Endodermal cell (in vitro differentiated cells): ENCODE results near the gene CXADR. TPM values are rescaled to one million over a fixed set of nuclear protein-coding genes. Genes with fewer than 3 reads are reported as not detected.

Experiments
- DNase-seq: peaks from one replicate; pipeline ENCODE4 v3.0.0-alpha.2; 2017
- H3K27ac ChIP-seq: 2 replicates; pipeline ENCODE4 v1.5.1; 2013; ENCODE audit warnings: mild to moderate bottlenecking, low read depth, low read length, moderate library complexity
- H3K27me3 ChIP-seq: 2 replicates; pipeline ENCODE4 v1.6.1; 2013; ENCODE audit warnings: mild to moderate bottlenecking, low read length, moderate library complexity; ENCODE audit not compliant: insufficient read depth, control insufficient read depth, poor library complexity, severe bottlenecking
- H3K36me3 ChIP-seq: 2 replicates; pipeline ENCODE4 v1.7.0; 2013; ENCODE audit warnings: mild to moderate bottlenecking, low read length, moderate library complexity; ENCODE audit not compliant: control insufficient read depth, insufficient read depth
- H3K4me1 ChIP-seq: one replicate; pipeline ENCODE4 v1.7.0; 2013; ENCODE audit warnings: low read length; ENCODE audit not compliant: control insufficient read depth, insufficient read depth
- H3K4me3 ChIP-seq: 2 replicates; pipeline ENCODE4 v1.5.1; 2013; ENCODE audit warnings: mild to moderate bottlenecking, low read length, moderate library complexity
- H3K9ac ChIP-seq: 2 replicates; pipeline ENCODE4 v1.6.1; 2013; ENCODE audit warnings: mild to moderate bottlenecking, low read length, moderate library complexity; ENCODE audit not compliant: poor library complexity, severe bottlenecking; ENCODE audit errors: extremely low read depth
- H3K9me3 ChIP-seq: 2 replicates; pipeline ENCODE4 v1.6.1; 2013; ENCODE audit warnings: mild to moderate bottlenecking, low read length, moderate library complexity; ENCODE audit not compliant: control insufficient read depth
- H3K27ac Mint-ChIP-seq: 2 replicates; pipeline ENCODE4 v1.8.0; 2020; ENCODE audit warnings: mixed read lengths
- H3K27me3 Mint-ChIP-seq: 2 replicates; pipeline ENCODE4 v1.8.0; 2021; ENCODE audit warnings: mild to moderate bottlenecking, mixed read lengths; ENCODE audit not compliant: insufficient read depth
- H3K36me3 Mint-ChIP-seq: 2 replicates; pipeline ENCODE4 v1.8.0; 2020; ENCODE audit warnings: low read depth, mixed read lengths
- H3K4me1 Mint-ChIP-seq: 2 replicates; pipeline ENCODE4 v1.8.0; 2020; ENCODE audit warnings: mixed read lengths
- H3K4me3 Mint-ChIP-seq: 2 replicates; pipeline ENCODE4 v1.8.0; 2020; ENCODE audit warnings: mild to moderate bottlenecking, moderate library complexity, mixed read lengths
- H3K9me3 Mint-ChIP-seq: 2 replicates; pipeline ENCODE4 v1.8.0; 2020; ENCODE audit warnings: mild to moderate bottlenecking, mixed read lengths
- WGBS, 2 experiments: methylation state at CpG; one replicate each; pipeline versions ENCODE4 v1.1.5 to v1.1.7; 2013; ENCODE audit warnings: missing lambda C conversion rate in 2 of 2, mixed read lengths in 1 of 2; ENCODE audit not compliant: insufficient coverage in 1 of 2, insufficient read length in 1 of 2; 5-methylcytosine and 5-hydroxymethylcytosine counted together
- total RNA-seq, 2 donors: library from RNA; stranded (reverse); fragmentation: NEBNext Ultra II Directional in 1 of 2; extraction: Animal tissue kit (Norgen Biotek cat#: 25700) in 1 of 2; gene quantifications; 2 replicates in 1 of 2; 3 replicates in 1 of 2; pipeline ENCODE4 v1.2.1, GENCODE V29; 2021
- TF ChIP-seq, protein P1 (sequence below): fragments of 200-600 bp; sonication (generic); conservative IDR thresholded peaks from 2 replicates; pipeline ENCODE4 v1.5.0; 2021; ENCODE audit warnings: antibody characterized with exemption, mild to moderate bottlenecking

Gene CXADR
- total RNA-seq, 2 donors from 2014 or later, result 60.5 to 84.3 TPM

DNA sequence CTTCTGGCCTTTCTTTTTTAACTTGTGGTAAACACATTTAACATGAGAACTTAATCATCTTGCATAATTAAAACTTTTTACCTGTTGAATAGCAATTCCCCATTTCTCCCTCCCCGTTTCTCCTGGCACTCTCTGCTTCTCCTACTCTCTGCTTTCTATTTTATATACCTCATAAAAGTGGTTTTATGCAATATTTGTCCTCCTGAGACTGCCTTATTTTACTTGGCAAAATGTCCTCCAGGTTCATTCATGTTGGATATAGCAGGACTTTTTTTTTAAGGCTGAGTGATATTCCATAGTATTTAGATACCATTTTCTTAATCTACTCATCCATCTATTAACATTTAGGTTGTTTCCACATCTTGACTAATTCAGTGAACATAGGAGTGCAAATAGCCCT lies 64.9 kb downstream of the CXADR start:
- no peak overlapping the region for H3K27ac Mint-ChIP-seq
- DNase-seq, result no peak
- 96 to 100% methylated on average over 1 of the region's 1 CpG for WGBS, 2 experiments
- TF ChIP-seq, protein P1, sequence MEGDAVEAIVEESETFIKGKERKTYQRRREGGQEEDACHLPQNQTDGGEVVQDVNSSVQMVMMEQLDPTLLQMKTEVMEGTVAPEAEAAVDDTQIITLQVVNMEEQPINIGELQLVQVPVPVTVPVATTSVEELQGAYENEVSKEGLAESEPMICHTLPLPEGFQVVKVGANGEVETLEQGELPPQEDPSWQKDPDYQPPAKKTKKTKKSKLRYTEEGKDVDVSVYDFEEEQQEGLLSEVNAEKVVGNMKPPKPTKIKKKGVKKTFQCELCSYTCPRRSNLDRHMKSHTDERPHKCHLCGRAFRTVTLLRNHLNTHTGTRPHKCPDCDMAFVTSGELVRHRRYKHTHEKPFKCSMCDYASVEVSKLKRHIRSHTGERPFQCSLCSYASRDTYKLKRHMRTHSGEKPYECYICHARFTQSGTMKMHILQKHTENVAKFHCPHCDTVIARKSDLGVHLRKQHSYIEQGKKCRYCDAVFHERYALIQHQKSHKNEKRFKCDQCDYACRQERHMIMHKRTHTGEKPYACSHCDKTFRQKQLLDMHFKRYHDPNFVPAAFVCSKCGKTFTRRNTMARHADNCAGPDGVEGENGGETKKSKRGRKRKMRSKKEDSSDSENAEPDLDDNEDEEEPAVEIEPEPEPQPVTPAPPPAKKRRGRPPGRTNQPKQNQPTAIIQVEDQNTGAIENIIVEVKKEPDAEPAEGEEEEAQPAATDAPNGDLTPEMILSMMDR, result no peak
- no peaks in the 10 kb centered on the region for H3K9me3 ChIP-seq
- H3K27ac ChIP-seq, result no peak overlapping the region
- peaks cover 3% of the 10 kb centered on the region for H3K4me1 ChIP-seq
- no peak overlapping the region for H3K9ac ChIP-seq
- H3K27me3 ChIP-seq, result no peaks in the 10 kb centered on the region
- H3K4me3 Mint-ChIP-seq, result no peak overlapping the region
- no peak overlapping the region for H3K4me3 ChIP-seq
- no peaks in the 10 kb centered on the region for H3K9me3 Mint-ChIP-seq
- no peaks in the 10 kb centered on the region for H3K27me3 Mint-ChIP-seq
- H3K36me3 ChIP-seq, result peaks cover 6% of the 10 kb centered on the region
- H3K36me3 Mint-ChIP-seq, result peaks cover 20% of the 10 kb centered on the region
- peaks cover 14% of the 10 kb centered on the region for H3K4me1 Mint-ChIP-seq

DNA sequence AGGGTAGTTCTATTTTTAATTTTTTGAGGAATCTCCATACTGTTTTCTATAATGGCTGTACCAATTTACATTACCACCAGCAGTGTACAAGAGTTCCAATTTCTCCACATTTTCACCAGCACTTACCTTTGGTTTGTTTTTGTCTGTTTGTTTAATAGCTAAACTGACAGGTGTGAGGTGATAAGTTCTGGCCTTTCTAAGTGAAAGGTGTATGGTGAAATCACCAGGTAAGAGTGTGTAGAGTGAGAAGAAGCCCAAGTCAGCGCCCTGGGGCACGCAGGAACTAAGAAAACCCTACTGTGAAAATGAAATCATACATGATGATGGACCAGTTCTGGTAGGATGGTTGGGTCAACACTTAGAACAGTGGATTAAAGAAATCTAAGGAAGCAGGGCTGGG lies 65.3 kb downstream of the CXADR start:
- no peak for DNase-seq
- H3K27ac ChIP-seq, result no peak overlapping the region
- H3K9me3 ChIP-seq, result no peaks in the 10 kb centered on the region
- Mint-ChIP-seq H3K27me3 (no peaks in the 10 kb centered on the region), H3K36me3 (peaks cover 17% of the 10 kb centered on the region), H3K9me3 (no peaks in the 10 kb centered on the region), H3K4me1 (peaks cover 18% of the 10 kb centered on the region), H3K4me3 (no peak overlapping the region), H3K27ac (no peak overlapping the region)
- H3K36me3 ChIP-seq, result peaks cover 3% of the 10 kb centered on the region
- H3K9ac ChIP-seq, result no peak overlapping the region
- no peaks in the 10 kb centered on the region for H3K27me3 ChIP-seq
- 100% methylated on average over 2 of the region's 2 CpGs; no CpG with 5 or more reads in 1 of the 2 experiments for WGBS, 2 experiments
- H3K4me3 ChIP-seq, result no peak overlapping the region
- TF ChIP-seq, protein P1, result no peak
- peaks cover 6% of the 10 kb centered on the region for H3K4me1 ChIP-seq

DNA sequence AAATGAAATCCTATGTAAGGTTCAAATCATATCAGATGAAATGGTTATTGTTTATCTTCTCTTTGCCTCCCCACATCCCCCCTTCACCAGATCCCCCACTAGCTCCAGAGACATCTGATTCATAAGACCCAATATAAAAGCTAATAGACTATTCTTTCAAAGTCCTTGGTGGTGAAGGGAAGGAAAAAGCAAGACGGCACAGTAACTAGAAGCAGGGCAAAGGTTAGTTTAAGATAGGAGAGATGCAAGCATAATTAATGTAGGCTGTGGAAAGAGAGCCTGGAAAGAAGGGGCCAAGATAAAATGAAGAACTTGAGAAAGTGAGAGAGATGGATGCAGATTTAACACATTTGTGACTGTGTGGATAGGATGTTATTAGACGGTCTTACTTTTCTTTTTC lies 66.0 kb downstream of the CXADR start:
- no peak overlapping the region for H3K9ac ChIP-seq
- H3K9me3 Mint-ChIP-seq, result no peaks in the 10 kb centered on the region
- TF ChIP-seq, protein P1, result no peak
- no peak overlapping the region for H3K4me3 ChIP-seq
- no peaks in the 10 kb centered on the region for H3K36me3 ChIP-seq
- no peaks in the 10 kb centered on the region for H3K9me3 ChIP-seq
- H3K27ac ChIP-seq, result no peak overlapping the region
- peaks cover 18% of the 10 kb centered on the region for H3K4me1 Mint-ChIP-seq
- DNase-seq, result no peak
- H3K27ac Mint-ChIP-seq, result no peak overlapping the region
- no peaks in the 10 kb centered on the region for H3K27me3 ChIP-seq
- H3K4me1 ChIP-seq, result peaks cover 6% of the 10 kb centered on the region
- WGBS, 2 experiments, result 94% methylated on average over 1 of the region's 2 CpGs; no CpG with 5 or more reads in 1 of the 2 experiments
- no peak overlapping the region for H3K4me3 Mint-ChIP-seq
- H3K27me3 Mint-ChIP-seq, result no peaks in the 10 kb centered on the region
- H3K36me3 Mint-ChIP-seq, result peaks cover 16% of the 10 kb centered on the region
